Fibroblast of skin of scalp (primary cell): ENCODE measurements around the gene TGFB2.

Source experiments
- DNase-seq: peaks from one replicate; pipeline ENCODE4 v3.0.0-alpha.2; 2013

TGFB2 gene

GRCh38 chr1:218336328-218336727 lies 8.8 kb upstream of the TGFB2 start:
- no peak for DNase-seq

DNA sequence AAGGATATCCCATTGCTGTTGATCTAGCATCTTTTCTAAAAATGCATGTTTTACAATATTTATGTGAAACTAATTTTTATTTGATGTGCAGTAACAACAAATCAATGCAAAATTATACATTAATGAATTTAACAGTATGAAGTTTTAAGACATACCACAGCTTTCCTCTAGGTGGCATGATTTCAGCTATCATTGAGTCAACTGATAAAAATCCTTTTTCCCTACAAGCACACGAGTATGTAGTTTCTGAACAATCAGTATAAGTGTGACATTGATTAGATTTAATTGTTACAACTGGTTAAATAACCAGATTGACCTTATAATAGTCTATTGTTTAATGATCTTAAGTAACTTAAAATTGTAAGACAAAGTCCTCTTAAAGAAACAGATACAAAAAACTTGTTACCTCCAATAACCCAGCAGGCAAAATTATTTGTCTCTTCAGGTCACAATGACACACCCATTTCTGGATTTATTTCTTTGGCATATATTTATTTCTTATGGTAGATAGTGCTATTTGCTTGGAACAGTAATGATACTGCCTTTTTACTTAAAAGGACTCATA lies 5.8 kb upstream of the TGFB2 start:
- peak; percentile 45 for DNase-seq

GRCh38 chr1:218341325-218341724 lies 3.8 kb upstream of the TGFB2 start:
- DNase-seq: no peak

DNA sequence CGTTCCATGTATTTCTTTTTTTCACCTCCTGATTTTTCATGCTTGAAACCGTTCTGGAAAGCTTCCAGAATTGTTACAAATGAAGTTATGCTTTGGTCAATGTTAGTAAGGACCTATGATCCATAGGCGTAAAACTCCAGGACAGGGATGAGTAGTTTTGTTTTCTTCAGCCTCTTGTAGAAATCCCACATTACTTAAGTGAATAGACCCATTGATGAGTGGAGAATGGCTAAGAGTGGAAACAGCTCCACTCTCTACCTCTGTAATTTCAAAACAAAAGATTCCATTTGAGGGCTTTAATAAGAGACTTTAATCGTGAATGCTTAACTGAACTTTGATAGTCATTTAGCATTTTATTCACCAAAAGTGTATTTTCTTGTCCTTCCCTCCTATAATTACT lies 3.0 kb upstream of the TGFB2 start:
- DNase-seq: no peak

- peak; percentile 78 for DNase-seq
These were observed 696 bp downstream of the TGFB2 start for GRCh38 chr1:218345673-218346390.

- peak; percentile 45 for DNase-seq
These were observed 1.5 kb downstream of the TGFB2 start for GRCh38 chr1:218346391-218347204.

DNA sequence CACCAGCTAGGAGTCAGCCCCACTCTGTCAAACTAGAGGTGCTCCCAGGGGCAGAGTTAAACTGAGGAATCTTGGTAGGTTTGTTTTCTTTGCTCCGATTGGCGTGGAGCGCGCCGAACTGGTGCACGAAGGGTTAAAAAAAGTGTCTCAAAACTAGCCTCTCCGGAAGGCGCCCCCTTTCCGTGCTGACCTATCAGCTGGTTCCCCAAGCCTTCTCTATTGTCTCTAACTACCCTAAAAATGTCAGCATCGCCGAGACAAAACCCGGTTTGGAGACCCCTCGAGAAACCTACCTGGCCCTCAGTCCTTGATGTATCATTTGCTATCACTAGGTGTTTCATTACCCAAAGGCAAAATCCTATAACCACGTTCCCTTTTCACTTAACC lies 2.2 kb downstream of the TGFB2 start:
- peak; percentile 57 for DNase-seq

- peak; percentile 76 for DNase-seq
These were observed 2.8 kb downstream of the TGFB2 start for GRCh38 chr1:218347723-218348627.

DNA sequence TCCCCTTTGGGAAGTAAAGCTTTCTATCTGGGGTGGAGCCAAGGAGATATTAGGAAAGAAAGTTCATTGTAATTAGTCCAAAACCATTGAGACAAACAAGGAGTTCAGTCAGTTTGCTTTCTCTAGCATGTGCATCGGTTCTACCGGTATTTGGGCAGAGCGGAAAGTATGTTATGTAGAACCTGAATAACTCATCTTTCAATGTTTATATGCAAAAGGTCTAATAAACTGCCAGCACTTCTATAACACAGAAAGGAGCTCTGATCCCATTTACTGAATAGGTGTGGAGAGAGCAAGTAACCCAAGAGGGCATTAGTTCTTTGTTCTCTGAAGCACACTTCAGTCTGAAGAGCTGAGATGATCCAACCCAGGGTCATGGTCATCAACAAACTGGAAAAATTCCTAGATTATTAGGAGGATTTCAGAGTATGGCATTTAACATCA lies 3.5 kb downstream of the TGFB2 start:
- no peak for DNase-seq

DNA sequence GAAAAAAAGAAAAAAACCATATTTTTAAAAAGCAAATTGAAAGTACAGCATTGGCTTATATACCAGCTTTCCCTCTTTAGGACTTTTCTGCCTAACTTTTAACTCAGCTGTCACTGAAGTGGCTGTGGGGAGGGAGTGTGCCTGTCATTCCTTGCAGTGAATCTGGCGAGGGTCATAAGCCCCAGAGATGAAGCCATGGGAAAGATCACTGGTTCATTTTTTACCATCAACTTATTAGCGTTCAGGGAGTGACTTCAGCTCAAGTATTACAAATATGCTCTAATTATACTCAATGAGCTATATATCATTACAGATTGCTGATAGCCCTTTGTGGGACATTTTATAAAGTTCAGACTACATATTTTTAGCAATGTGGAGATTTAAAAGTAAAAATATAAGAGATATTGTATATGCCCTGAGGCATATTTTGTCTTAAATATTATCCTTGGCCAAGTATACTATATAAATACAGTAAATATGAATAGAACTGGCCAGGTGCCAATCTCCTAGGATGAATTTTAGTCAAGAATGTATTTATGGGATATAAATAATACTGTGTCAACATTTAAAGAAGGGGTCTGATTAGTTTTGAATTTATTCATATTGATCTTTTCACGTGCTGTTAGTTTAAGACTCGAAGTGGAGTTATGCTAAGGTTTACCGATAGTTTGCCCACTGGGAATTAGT lies 4.4 kb downstream of the TGFB2 start:
- no peak for DNase-seq

DNA sequence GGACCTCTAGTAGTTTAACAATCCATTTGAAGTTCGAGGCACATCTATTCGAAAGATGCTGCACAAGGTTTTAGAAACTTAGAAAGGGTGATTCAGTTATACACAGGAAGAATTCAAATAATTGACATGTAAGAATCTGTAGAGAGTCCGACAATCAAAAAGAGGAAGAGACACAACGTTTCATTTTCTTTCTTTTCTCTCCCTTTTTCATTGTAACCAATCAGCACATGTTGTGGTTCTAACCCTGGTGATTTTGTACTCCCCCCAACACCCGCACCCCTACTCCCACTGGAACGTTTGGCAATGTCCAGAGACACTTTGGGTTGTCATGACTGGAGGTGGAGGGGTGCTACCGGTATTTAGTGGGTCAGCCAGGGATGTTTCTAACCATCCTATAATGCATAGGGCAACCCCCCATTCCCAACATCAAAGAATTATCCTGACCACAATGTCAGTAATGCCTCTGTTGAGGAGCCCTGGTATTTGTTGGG lies 4.9 kb downstream of the TGFB2 start:
- DNase-seq: no peak

- peak; percentile 98 for DNase-seq
These were observed 5.7 kb downstream of the TGFB2 start for GRCh38 chr1:218350801-218351266.

- peak; percentile 74 for DNase-seq
These were observed 6.4 kb downstream of the TGFB2 start for GRCh38 chr1:218351391-218352074.

DNA sequence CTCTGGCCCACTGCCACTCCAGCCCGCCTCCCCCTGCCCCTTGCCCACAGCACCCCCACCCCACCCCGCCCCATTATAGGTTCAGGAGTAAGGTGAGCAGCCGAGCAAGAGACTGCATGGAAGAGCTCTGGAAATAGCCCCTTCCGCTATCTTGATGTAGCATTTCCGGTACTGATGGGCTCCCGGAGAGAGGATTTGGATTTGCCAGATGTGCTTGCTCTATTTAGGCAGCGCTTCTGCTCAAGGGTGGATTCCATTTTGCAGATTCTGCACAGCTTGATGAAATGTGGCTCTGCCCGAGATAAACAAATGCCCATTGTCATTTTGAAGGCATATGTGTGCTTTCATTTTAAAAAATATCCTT lies 6.9 kb downstream of the TGFB2 start:
- peak; percentile 13 for DNase-seq

GRCh38 chr1:218353656-218354055 lies 8.5 kb downstream of the TGFB2 start:
- DNase-seq: no peak

DNA sequence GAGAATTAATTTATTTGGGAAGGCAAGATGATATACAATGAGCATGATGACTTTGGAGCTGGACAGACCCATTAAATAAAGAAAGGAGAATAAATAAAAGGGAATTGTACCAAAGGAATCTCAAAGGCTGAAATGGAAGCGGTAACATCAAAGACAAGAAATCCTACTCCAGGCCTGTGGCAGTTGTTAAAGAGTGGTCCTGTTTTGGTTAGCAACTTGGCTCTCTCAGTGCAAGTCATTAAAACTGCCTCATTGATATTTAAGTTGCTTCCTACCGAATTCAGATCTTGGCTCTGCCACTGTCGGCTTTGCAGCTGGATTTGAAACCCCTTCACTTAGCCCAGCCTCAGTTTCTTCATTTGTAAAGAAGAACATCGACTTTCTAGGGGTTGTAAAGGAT lies 10.1 kb downstream of the TGFB2 start:
- DNase-seq: no peak

- DNase-seq: no peak
These were observed 12.2 kb downstream of the TGFB2 start for GRCh38 chr1:218357211-218357892.

DNA sequence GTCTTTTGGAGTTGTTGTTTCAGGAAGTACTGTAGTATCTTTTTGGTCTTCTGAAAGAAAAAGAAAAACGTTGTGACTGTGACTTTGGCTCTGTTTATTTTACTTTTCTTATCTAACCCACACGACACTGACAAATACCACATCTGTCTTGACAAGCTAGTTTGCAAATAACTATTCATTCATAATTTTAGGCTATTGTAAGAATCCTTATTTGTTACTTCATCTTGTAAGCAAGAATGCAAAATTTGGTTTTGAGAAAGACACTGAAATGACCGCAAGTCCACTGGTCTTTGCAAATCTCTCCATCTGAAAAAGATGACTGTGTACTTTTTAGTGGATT lies 12.7 kb downstream of the TGFB2 start:
- no peak for DNase-seq

- DNase-seq: peak; percentile 71
These were observed 16.3 kb downstream of the TGFB2 start for GRCh38 chr1:218361298-218362065.
